ENCODE data around the gene FPGS.

FPGS gene

DNA sequence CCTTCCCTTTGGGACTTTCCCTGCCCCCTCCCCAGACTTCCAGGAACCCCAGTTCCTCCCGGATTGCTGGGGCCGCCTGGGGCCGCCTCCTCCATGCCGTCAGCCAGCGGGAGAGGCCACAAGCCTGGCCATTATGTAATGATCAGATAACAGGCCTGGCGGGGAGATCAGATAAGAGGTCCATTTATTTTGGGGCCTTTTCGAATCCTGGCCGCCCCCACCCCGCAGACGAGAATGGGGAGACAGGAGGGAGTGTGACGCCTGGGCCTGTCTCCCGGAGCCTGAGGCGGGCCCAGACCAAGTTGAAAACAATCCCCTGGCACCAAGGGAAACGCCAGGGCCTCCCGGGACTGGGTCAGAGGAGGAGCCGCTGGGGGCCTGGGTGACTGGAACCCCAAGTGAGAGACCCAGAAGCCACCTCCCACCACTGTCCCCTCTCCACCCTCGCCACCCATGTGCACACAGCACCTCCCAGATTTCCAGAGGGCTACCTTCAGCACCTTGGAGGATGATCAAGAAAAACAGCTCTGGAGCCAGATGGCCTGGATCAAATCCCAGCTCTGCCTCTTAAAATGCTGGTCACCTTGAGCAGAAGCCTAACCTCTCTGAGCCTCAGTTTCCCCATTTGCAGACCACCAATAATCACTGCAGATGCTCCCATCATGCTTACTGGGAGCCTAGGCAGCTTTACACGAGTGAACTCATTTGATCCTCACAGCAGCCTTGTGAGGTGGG is 43.9 kb downstream of the FPGS start:
- DNase-seq (ENCODE audit: low read depth): no peak
- TF ChIP-seq, protein P1, sequence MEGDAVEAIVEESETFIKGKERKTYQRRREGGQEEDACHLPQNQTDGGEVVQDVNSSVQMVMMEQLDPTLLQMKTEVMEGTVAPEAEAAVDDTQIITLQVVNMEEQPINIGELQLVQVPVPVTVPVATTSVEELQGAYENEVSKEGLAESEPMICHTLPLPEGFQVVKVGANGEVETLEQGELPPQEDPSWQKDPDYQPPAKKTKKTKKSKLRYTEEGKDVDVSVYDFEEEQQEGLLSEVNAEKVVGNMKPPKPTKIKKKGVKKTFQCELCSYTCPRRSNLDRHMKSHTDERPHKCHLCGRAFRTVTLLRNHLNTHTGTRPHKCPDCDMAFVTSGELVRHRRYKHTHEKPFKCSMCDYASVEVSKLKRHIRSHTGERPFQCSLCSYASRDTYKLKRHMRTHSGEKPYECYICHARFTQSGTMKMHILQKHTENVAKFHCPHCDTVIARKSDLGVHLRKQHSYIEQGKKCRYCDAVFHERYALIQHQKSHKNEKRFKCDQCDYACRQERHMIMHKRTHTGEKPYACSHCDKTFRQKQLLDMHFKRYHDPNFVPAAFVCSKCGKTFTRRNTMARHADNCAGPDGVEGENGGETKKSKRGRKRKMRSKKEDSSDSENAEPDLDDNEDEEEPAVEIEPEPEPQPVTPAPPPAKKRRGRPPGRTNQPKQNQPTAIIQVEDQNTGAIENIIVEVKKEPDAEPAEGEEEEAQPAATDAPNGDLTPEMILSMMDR (IDR thresholded peaks at IDR 0.05; ENCODE audit: insufficient read depth, low read depth, low read length, missing control alignments): no peak
- H3K4me3 ChIP-seq (ENCODE audit: low read length): no peak overlapping the region

DNA sequence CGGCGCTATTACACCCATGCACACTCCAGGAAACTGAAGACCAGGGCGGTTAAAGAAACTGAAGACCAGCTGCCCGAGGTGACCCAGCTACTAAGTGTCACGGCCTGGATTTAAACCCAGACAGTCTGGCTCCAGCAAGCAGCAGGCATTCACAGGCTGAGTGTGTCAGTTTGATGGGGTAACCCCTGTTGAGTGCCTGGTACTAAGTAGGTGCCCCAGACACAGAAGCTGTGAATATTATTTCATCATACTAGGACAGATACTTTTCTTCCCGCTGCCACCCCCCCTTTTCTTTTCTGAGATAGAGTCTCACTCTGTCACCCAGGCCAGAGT is 44.5 kb downstream of the FPGS start:
- TF ChIP-seq, protein P1 (IDR thresholded peaks at IDR 0.05; ENCODE audit: insufficient read depth, low read depth, low read length, missing control alignments): no peak
- H3K4me3 ChIP-seq (ENCODE audit: low read length): no peak overlapping the region
- DNase-seq (ENCODE audit: low read depth): no peak

DNA sequence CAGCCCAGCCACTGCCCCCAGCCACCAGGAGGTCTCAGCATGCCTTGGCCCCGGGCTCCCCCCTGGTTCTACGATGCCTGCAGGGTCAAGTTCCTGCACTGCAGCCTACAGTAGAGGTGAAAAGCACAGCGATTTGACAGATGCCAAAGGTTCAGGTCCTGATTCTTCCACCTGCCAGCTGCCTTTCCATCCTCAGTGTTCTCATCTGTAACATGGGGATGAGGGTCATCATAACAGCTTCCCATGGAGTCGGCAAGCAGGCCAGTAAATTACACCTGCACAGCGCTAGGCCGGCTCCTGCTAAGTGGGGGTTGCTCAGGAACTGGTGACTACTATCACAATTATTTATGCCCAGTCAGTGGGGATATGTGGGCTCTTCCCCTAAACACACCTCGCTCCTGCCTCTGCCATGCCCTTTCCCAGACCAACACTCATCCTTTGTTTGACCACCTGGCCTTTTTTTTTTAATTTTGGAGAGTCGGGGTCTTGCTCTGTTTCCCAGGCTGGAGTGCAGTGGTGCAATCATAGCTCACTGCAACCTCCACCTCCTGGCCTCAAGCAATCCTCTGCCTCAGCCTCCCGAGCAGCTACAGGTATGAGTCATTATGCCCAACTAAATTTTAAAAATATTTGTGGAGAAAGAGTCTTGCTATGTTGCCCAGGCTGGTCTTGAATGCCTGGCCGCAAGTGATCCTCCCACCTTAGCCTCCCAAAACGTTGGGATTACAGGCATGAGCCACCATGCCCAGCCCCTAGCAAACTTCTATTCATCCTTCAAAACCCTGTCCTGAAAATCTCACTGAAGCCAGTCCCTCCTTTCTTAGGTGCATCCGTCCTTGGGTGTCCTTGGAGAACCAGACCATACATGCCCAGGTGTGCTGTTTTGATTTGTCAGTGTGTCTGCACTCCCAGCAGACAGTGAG is 45.4 kb downstream of the FPGS start:
- H3K4me3 ChIP-seq (ENCODE audit: low read length): no peak overlapping the region
- TF ChIP-seq, protein P1 (IDR thresholded peaks at IDR 0.05; ENCODE audit: insufficient read depth, low read depth, low read length, missing control alignments): no peak
- no peak for DNase-seq (ENCODE audit: low read depth)

DNA sequence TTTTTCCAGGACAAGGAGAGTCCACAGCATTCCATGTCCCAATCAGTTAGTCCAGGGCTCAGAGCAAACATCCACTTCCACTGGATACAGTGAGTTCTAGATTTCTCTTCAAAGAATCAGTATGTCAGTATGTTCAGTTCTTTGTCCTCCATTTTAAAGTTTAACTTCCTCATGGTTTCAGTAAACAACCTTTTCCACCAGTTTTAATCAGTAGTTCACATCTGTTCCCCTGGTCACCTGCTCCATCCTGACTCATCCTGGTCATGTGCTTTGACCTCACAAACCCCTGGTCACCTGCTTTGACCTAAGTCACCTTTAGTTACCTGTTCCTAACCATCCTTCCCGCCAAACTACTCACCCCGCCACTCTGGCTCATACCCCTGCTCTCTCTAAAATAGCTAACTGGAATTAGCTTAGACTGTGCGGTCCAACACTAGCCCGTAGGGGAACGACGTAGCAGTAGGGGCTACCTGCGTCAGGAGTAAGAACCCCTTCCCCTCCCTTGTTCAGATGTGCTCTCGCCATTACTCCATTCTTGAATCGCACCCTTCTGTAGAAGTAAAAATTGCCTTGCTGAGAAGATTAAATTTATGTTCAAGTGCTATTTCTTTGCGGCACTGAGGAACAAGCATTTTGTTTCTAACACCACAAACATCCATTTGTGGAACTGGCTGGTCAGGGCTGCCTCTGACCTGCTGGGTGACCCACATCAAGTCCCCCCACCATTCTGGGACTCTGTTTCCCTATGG is 46.2 kb downstream of the FPGS start:
- TF ChIP-seq, protein P1 (IDR thresholded peaks at IDR 0.05; ENCODE audit: insufficient read depth, low read depth, low read length, missing control alignments): no peak
- DNase-seq (ENCODE audit: low read depth): no peak

DNA sequence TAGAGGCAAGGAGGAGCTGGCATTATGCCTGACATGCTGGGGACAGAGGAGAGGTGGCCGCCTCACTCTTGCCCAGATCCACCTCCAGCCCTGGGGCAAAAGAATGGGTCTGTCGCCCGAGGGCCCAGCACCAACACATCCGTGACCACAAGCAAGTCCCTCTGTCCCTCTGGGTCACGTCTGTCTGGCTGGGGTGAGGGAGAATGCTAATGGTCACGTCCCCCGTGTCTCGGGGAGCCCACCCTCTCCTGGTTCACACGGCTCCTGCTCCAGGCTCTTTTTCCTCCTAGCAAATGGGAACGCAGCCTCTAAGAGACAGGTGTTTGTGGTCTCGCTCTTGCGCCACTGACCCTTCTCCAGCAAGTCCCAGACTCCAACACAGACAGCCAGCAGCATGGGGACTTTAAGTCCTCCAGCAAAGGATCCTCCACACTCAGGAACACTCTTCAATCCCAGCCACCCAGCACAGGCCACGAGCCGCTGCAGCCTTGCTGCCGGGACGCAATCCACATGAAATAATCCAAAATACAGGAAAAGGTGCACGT is 47.7 kb downstream of the FPGS start:
- DNase-seq (ENCODE audit: low read depth): no peak
- TF ChIP-seq, protein P1 (IDR thresholded peaks at IDR 0.05; ENCODE audit: insufficient read depth, low read depth, low read length, missing control alignments): no peak
- no peak overlapping the region for H3K4me3 ChIP-seq (ENCODE audit: low read length)

More for the DNA sequence above, 46.2 kb downstream of the FPGS start:
- no peak overlapping the region for H3K4me3 ChIP-seq (ENCODE audit: low read length)

DNA sequence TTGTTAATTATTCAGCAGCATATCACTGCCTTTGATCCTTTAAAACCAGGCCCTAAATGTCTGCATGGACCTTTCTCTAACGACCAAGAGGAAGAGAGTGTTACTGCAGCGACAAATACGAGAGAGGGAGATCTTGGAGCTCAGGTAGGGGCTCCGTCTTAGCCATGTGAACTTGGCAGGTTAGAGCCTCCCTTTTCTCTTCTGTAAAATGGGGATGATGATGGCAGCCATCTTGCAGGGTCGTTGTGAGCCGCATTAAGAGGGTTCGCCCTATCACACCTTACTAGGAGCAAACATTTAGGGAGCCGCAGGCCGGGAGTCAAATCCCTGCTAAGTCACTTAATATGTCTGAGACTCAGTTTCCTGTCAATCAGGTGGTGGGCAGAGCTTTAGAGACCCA is 50.1 kb downstream of the FPGS start:
- TF ChIP-seq, protein P1 (IDR thresholded peaks at IDR 0.05; ENCODE audit: insufficient read depth, low read depth, low read length, missing control alignments): no peak
- no peak for DNase-seq (ENCODE audit: low read depth)
- no peak overlapping the region for H3K4me3 ChIP-seq (ENCODE audit: low read length)

Data from epithelial cell of esophagus (primary cell).